Caco-2 (cell line): Measurements from ENCODE around the gene REEP3. TPM values are rescaled to one million over a fixed set of nuclear protein-coding genes. Genes with fewer than 3 reads are reported as not detected.

ENCODE experiments used
- BruUV-seq: library from RNA; stranded (reverse); fragments of 400-500 nt; replicated peaks from 2 replicates; lab custom pipeline; 2021; lab: Mats Ljungman, UMichigan
- CTCF ChIA-PET: fragments of 300-600 bp; sonication (Branson Sonifier 250); formaldehyde crosslinking; loops from one replicate; lab custom pipeline; 2022; ENCODE audit warnings: antibody characterized with exemption; lab: Charles Lee
- POLR2A ChIA-PET: fragments of 300-600 bp; sonication (Branson Sonifier 250); formaldehyde crosslinking; loops from one replicate; lab custom pipeline; 2022; ENCODE audit warnings: antibody characterized with exemption; lab: Charles Lee
- DNase-seq, 2 experiments: peaks; one replicate each; pipeline versions ENCODE4 v3.0.0 to v3.0.0-alpha.2; 2020 to 2022
- H3K27me3 ChIP-seq: replicated peaks from 2 replicates; pipeline ENCODE4 v1.6.0; 2011; ENCODE audit warnings: low read length; ENCODE audit not compliant: control insufficient read depth, insufficient read depth
- H3K36me3 ChIP-seq: 2 replicates; pipeline ENCODE4 v1.5.1; 2011; ENCODE audit warnings: low read length; ENCODE audit not compliant: control insufficient read depth, insufficient read depth
- H3K4me1 ChIP-seq: fragments of 250-450 bp; sonication (Bioruptor Pico); 2 replicates; pipeline ENCODE4 v1.5.1; 2020; ENCODE audit warnings: mild to moderate bottlenecking
- H3K4me3 ChIP-seq: 2 replicates; pipeline ENCODE4 v1.5.1; 2011; ENCODE audit warnings: low read depth, mild to moderate bottlenecking, control low read depth, low read length
- H3K9me3 ChIP-seq: fragments of 250-450 bp; sonication (Bioruptor Pico); 2 replicates; pipeline ENCODE4 v1.5.1; 2020; ENCODE audit warnings: mild to moderate bottlenecking, moderate library complexity
- H3K27ac Mint-ChIP-seq: one replicate; pipeline ENCODE4 v1.8.0; 2022; ENCODE audit warnings: mixed read lengths; ENCODE audit not compliant: unreplicated experiment
- H3K27me3 Mint-ChIP-seq: one replicate; pipeline ENCODE4 v1.8.0; 2022; ENCODE audit warnings: mixed read lengths; ENCODE audit not compliant: insufficient read depth, unreplicated experiment
- H3K36me3 Mint-ChIP-seq: one replicate; pipeline ENCODE4 v1.8.0; 2022; ENCODE audit warnings: mild to moderate bottlenecking, mixed read lengths; ENCODE audit not compliant: insufficient read depth, unreplicated experiment
- H3K4me1 Mint-ChIP-seq: one replicate; pipeline ENCODE4 v1.8.0; 2022; ENCODE audit warnings: low read depth, mixed read lengths; ENCODE audit not compliant: unreplicated experiment
- H3K4me3 Mint-ChIP-seq: one replicate; pipeline ENCODE4 v1.8.0; 2022; ENCODE audit warnings: mild to moderate bottlenecking, moderate library complexity, mixed read lengths; ENCODE audit not compliant: unreplicated experiment
- H3K9me3 Mint-ChIP-seq: one replicate; pipeline ENCODE4 v1.8.0; 2022; ENCODE audit warnings: mixed read lengths; ENCODE audit not compliant: unreplicated experiment
- CTCF ChIP-seq, 2 experiments: fragments of 200-600 bp in 1 of 2; IDR thresholded peaks; 1 replicate in 1 of 2; 2 replicates in 1 of 2; pipeline versions ENCODE4 v1.5.1 to v1.8.0; 2011 to 2022; ENCODE audit warnings: antibody characterized with exemption in 1 of 2, control low read depth in 1 of 2, inconsistent platforms in 1 of 2, low read depth in 1 of 2, low read length in 1 of 2, mild to moderate bottlenecking in 1 of 2, moderate library complexity in 1 of 2; ENCODE audit not compliant: insufficient read depth in 1 of 2, severe bottlenecking in 1 of 2, unreplicated experiment in 1 of 2
- intact Hi-C: fragments of 100-400 bp; cut with micrococcal nuclease; formaldehyde crosslinking; loops from one replicate; pipeline ENCODE4 v1.10.0; 2022; ENCODE audit not compliant: unreplicated experiment
- total RNA-seq: library from RNA; stranded (reverse); gene quantifications from 2 replicates; pipeline ENCODE4 v1.2.3, GENCODE V29; 2022

REEP3 gene
- total RNA-seq, 1 experiment from 2014 or later = 66.4 TPM

- Histone ChIP-seq H3K9me3 (no peaks in the 10 kb centered on the region), H3K27me3 (no peaks in the 10 kb centered on the region), H3K36me3 (peaks cover 8% of the 10 kb centered on the region), H3K4me1 (no peaks in the 10 kb centered on the region), H3K4me3 (no peak overlapping the region)
- H3K4me1 Mint-ChIP-seq = no peaks in the 10 kb centered on the region
- H3K4me3 Mint-ChIP-seq = no peak overlapping the region
- no peak overlapping the region for H3K27ac Mint-ChIP-seq
- intact Hi-C loops = no loop called here
- POLR2A ChIA-PET = interaction anchor here (0.6 kb wide), 1 partner anchor 17 kb away, joined by 4 read pairs; no protein-coding TSS in a partner anchor
- BruUV-seq = no TSS peak
- CTCF ChIA-PET = no interaction called here
- no peak for DNase-seq
- TF ChIP-seq CTCF (IDR thresholded peaks at IDR 0.05; ENCODE audit: insufficient read depth in 1 of 2, low read depth in 1 of 2, low read length in 1 of 2, severe bottlenecking in 1 of 2, unreplicated experiment in 1 of 2) = no peak
- peaks cover 32% of the 10 kb centered on the region for H3K36me3 Mint-ChIP-seq
- H3K9me3 Mint-ChIP-seq = no peaks in the 10 kb centered on the region
- no peaks in the 10 kb centered on the region for H3K27me3 Mint-ChIP-seq
Measured at GRCh38 chr10:63595072-63595471, 73.9 kb downstream of the REEP3 start.

GRCh38 chr10:63596924-63597323 lies 75.7 kb downstream of the REEP3 start:
- Histone ChIP-seq H3K36me3 (peaks cover 8% of the 10 kb centered on the region), H3K4me3 (no peak overlapping the region), H3K27me3 (no peaks in the 10 kb centered on the region), H3K9me3 (no peaks in the 10 kb centered on the region), H3K4me1 (no peaks in the 10 kb centered on the region)
- ChIA-PET CTCF (no interaction called here), POLR2A (no interaction called here)
- intact Hi-C loops = no loop called here
- H3K36me3 Mint-ChIP-seq = peaks cover 42% of the 10 kb centered on the region
- no peak for DNase-seq
- no peak overlapping the region for H3K27ac Mint-ChIP-seq
- no TSS peak for BruUV-seq
- no peaks in the 10 kb centered on the region for H3K9me3 Mint-ChIP-seq
- no peaks in the 10 kb centered on the region for H3K4me1 Mint-ChIP-seq
- TF ChIP-seq CTCF (IDR thresholded peaks at IDR 0.05; ENCODE audit: insufficient read depth in 1 of 2, low read depth in 1 of 2, low read length in 1 of 2, severe bottlenecking in 1 of 2, unreplicated experiment in 1 of 2) = no peak
- no peak overlapping the region for H3K4me3 Mint-ChIP-seq
- no peaks in the 10 kb centered on the region for H3K27me3 Mint-ChIP-seq

- H3K9me3 ChIP-seq = no peaks in the 10 kb centered on the region
- H3K36me3 ChIP-seq = peaks cover 8% of the 10 kb centered on the region
- peaks cover 41% of the 10 kb centered on the region for H3K36me3 Mint-ChIP-seq
Measured at GRCh38 chr10:63600540-63600939, 79.3 kb downstream of the REEP3 start.

More at GRCh38 chr10:63600540-63600939, 79.3 kb downstream of the REEP3 start:
- CTCF ChIA-PET = no interaction called here
- TF ChIP-seq CTCF (IDR thresholded peaks at IDR 0.05; ENCODE audit: insufficient read depth in 1 of 2, low read depth in 1 of 2, low read length in 1 of 2, severe bottlenecking in 1 of 2, unreplicated experiment in 1 of 2) = no peak
- Mint-ChIP-seq H3K27ac (no peak overlapping the region), H3K4me3 (no peak overlapping the region), H3K9me3 (no peaks in the 10 kb centered on the region), H3K27me3 (no peaks in the 10 kb centered on the region), H3K4me1 (no peaks in the 10 kb centered on the region)
- H3K27me3 ChIP-seq = no peaks in the 10 kb centered on the region
- no peaks in the 10 kb centered on the region; the same call in 1 of the 2 replicates for H3K4me1 ChIP-seq
- no peak for DNase-seq
- no peak overlapping the region for H3K4me3 ChIP-seq
- no TSS peak for BruUV-seq
- intact Hi-C loops = no loop called here
- POLR2A ChIA-PET = no interaction called here
